Measurements from ENCODE around the gene ATF7.

Gene ATF7

GRCh38 chr12:53502331-53502730, 123.9 kb downstream of the ATF7 start:
- peak overlapping the region; percentile 99 for H3K27ac ChIP-seq

GRCh38 chr12:53501615-53502181, 124.5 kb downstream of the ATF7 start:
- TF ChIP-seq CTCF (conservative IDR thresholded peaks at IDR 0.05): no peak
- peak overlapping the region; percentile 99 for H3K27ac ChIP-seq

More at GRCh38 chr12:53502331-53502730, 123.9 kb downstream of the ATF7 start:
- no peak for TF ChIP-seq CTCF (conservative IDR thresholded peaks at IDR 0.05)

GRCh38 chr12:53500776-53501614, 125.2 kb downstream of the ATF7 start, which contains the start of gene TARBP2:
TARBP2 (plus strand) TSS chr12:53501283; CDS start chr12:53501409, 126 bp downstream.
- TF ChIP-seq CTCF (conservative IDR thresholded peaks at IDR 0.05): no peak
- peak within 1 kb of the TSS; percentile 99 for H3K27ac ChIP-seq

GRCh38 chr12:53500142-53500775, 125.9 kb downstream of the ATF7 start:
- H3K27ac ChIP-seq: peak overlapping the region; percentile 99
- TF ChIP-seq CTCF (conservative IDR thresholded peaks at IDR 0.05): no peak

GRCh38 chr12:53499266-53500141, 126.7 kb downstream of the ATF7 start, which contains the start of gene MAP3K12:
MAP3K12 (minus strand) TSS chr12:53499458; CDS start chr12:53487391, 12,067 bp downstream.
- H3K27ac ChIP-seq: peak within 1 kb of the TSS; percentile 99
- TF ChIP-seq CTCF (conservative IDR thresholded peaks at IDR 0.05): peak; percentile 17; the same call in 1 of the 2 replicates

GRCh38 chr12:53498235-53498630, 127.9 kb downstream of the ATF7 start:
- peak overlapping the region; percentile 99; the same call in 1 of the 2 replicates for H3K27ac ChIP-seq
- TF ChIP-seq CTCF (conservative IDR thresholded peaks at IDR 0.05): no peak
